GM10248 (cell line): ENCODE measurements around the gene ALOX15B.

Source experiments
- CTCF ChIA-PET: fragments of 300-600 bp; sonication (Branson Sonifier 250); formaldehyde crosslinking; extraction: SDS; loops from one replicate; lab custom pipeline; 2021; ENCODE audit warnings: antibody characterized with exemption; lab: Yijun Ruan, JAX
- POLR2A ChIA-PET: fragments of 350-650 bp; sonication (Branson Sonifier 250); formaldehyde crosslinking; extraction: SDS; loops from one replicate; lab custom pipeline; 2020; ENCODE audit warnings: antibody characterized with exemption; lab: Yijun Ruan, JAX
- DNase-seq: peaks from one replicate; pipeline ENCODE4 v3.0.0; 2012; ENCODE audit errors: extremely low spot score
- TF ChIP-seq, protein P1 (sequence below): IDR thresholded peaks from 2 replicates; pipeline ENCODE4 v1.5.1; 2012; ENCODE audit warnings: mild to moderate bottlenecking, low read depth; ENCODE audit errors: extremely low read depth, missing control alignments, control extremely low read depth

Gene ALOX15B

DNA sequence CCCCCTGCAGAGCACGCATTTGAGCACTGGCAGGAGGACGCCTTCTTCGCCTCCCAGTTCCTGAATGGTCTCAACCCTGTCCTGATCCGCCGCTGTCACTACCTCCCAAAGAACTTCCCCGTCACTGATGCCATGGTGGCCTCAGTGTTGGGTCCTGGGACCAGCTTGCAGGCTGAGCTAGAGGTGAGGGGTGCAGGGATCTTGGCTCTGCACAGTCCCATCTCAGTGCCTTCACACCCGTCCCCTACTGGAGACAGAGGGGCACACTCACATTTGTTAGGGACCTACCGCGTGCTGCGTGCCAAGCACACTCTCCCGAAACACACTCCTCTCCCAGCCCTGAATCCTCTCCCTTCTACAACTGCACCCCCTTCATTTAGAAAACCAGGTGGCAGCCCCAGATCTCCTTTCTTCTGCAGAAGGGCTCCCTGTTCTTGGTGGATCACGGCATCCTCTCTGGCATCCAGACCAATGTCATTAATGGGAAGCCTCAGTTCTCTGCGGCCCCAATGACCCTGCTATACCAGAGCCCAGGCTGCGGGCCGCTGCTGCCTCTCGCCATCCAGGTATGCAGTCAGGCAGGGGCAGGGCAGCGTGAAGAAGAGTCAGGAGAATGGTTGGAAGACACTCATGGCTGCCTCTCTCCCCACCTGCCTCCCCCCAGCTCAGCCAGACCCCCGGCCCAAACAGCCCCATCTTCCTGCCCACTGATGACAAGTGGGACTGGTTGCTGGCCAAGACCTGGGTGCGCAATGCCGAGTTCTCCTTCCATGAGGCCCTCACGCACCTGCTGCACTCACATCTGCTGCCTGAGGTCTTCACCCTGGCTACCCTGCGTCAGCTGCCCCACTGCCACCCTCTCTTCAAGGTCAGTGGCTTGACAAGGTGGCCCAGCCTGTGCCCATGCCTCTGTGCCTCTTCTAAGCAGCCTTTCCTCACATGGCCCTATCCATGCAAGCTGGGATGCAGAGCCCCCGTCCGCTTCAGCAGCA lies 6.3 kb downstream of the ALOX15B start:
- POLR2A ChIA-PET, result no interaction called here
- no peak for DNase-seq
- CTCF ChIA-PET, result interaction anchor here (1.1 to 2.5 kb wide), 4 partner anchors 12 to 329 kb away, joined by 3 to 13 read pairs (median 6); no protein-coding TSS in a partner anchor
- TF ChIP-seq, protein P1, sequence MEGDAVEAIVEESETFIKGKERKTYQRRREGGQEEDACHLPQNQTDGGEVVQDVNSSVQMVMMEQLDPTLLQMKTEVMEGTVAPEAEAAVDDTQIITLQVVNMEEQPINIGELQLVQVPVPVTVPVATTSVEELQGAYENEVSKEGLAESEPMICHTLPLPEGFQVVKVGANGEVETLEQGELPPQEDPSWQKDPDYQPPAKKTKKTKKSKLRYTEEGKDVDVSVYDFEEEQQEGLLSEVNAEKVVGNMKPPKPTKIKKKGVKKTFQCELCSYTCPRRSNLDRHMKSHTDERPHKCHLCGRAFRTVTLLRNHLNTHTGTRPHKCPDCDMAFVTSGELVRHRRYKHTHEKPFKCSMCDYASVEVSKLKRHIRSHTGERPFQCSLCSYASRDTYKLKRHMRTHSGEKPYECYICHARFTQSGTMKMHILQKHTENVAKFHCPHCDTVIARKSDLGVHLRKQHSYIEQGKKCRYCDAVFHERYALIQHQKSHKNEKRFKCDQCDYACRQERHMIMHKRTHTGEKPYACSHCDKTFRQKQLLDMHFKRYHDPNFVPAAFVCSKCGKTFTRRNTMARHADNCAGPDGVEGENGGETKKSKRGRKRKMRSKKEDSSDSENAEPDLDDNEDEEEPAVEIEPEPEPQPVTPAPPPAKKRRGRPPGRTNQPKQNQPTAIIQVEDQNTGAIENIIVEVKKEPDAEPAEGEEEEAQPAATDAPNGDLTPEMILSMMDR, result no peak

DNA sequence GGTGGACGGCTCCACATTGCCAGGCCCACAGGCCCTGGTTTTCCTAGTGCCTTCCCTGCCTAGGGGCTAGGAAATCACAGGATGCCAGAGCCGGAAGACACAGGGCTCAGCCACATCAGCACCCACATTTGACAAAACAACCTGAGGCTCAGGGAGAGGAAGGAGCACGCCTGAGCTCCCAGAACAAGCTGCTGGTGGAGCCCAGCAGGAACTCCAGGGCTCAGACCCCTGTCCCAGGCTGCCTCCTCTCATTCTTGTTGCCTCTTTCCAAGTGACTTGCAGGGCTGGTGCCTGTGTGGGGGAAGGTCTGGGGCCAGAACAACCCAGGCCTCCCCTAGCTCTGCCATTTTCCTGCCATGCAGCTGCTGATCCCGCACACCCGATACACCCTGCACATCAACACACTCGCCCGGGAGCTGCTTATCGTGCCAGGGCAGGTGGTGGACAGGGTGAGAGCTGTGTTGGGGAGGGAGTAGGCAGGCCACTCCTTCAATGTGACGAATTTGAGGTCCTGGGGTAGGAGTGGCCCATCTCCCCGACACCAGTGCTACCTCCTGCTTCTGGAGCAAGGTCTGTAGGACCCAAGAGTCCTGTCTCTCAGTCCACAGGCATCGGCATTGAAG lies 7.6 kb downstream of the ALOX15B start:
- ChIA-PET CTCF (interaction anchor here (1.1 to 2.5 kb wide), 5 partner anchors 11 to 330 kb away, joined by 3 to 13 read pairs (median 5); no protein-coding TSS in a partner anchor), POLR2A (no interaction called here)
- TF ChIP-seq, protein P1, result no peak
- DNase-seq, result no peak

DNA sequence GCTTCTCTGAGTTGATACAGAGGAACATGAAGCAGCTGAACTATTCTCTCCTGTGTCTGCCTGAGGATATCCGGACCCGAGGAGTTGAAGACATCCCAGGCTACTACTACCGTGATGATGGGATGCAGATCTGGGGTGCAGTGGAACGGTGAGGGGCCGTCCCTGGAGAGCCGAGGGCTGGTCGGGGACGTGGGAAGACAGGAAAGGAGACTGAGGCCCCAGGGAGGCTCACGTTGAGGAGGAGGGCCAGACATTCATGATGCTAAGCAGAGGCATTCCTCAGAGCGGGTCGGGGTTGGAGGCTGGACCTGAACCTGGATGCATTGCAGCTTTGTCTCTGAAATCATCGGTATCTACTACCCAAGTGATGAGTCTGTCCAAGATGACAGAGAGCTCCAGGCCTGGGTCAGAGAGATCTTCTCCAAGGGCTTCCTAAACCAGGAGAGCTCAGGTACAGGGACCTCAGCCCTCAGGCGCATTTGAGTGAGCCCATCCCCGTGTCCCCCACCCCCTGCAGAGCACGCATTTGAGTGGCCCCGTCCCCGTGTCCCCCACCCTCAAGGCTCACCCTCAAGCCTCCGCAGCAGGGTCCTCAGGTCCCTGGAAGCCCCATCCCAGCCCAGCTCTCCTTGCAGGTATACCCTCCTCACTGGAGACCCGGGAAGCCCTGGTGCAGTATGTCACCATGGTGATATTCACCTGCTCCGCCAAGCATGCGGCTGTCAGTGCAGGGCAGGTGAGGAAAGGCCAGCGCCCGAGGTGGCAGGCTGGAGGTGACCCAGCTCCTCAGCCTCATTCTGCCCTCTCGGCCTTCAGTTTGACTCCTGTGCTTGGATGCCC lies 8.3 kb downstream of the ALOX15B start:
- CTCF ChIA-PET, result interaction anchor here (0.8 to 2.5 kb wide), 6 partner anchors 10 to 59 kb away, joined by 4 to 13 read pairs (median 5); no protein-coding TSS in a partner anchor

DNA sequence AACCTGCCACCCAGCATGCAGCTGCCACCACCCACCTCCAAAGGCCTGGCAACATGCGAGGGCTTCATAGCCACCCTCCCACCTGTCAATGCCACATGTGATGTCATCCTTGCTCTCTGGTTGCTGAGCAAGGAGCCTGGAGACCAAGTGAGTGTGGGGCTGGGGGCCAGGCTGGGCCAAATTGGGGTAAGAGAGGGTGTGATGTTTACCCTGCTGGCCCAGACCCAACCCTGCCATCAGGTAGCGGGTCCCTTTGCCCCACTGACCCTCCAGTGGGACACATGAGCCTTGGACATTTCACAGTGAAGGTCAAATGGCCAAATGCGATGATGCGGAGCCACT lies 8.9 kb downstream of the ALOX15B start:
- ChIA-PET POLR2A (interaction anchor here (0.6 kb wide), 1 partner anchor 182 kb away, joined by 3 read pairs; no protein-coding TSS in a partner anchor), CTCF (interaction anchor here (0.6 to 2.0 kb wide), 4 partner anchors 9 to 45 kb away, joined by 3 to 8 read pairs (median 4); no protein-coding TSS in a partner anchor)
- TF ChIP-seq, protein P1, result no peak
- DNase-seq, result no peak

More for the DNA sequence above, 8.3 kb downstream of the ALOX15B start:
- no peak for DNase-seq
- POLR2A ChIA-PET, result no interaction called here
- TF ChIP-seq, protein P1, result no peak

DNA sequence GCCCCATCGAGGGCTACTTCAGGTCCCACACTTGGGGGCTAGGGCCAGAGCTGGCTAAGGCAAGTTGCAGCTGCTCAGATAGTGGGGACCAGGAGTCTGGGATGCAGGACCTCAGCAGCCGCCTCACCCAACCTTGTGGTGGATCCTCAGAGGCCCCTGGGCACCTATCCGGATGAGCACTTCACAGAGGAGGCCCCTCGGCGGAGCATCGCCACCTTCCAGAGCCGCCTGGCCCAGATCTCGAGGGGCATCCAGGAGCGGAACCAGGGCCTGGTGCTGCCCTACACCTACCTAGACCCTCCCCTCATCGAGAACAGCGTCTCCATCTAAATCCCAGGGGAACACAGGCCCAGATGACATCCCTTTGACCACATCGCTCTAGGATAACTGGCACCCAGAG lies 9.4 kb downstream of the ALOX15B start:
- DNase-seq, result no peak
- ChIA-PET CTCF (interaction anchor here (0.6 to 2.0 kb wide), 3 partner anchors 9 to 45 kb away, joined by 3 to 8 read pairs (median 5); no protein-coding TSS in a partner anchor), POLR2A (interaction anchor here (0.6 kb wide), 1 partner anchor 183 kb away, joined by 3 read pairs; no protein-coding TSS in a partner anchor)
- TF ChIP-seq, protein P1, result no peak
